RWPE2 (cell line): Measurements from ENCODE around the gene PTPRK.

ENCODE experiments used
- ATAC-seq: fragments of 200-7000 bp; cut with Tn5 transposase; 3 replicates; pipeline ENCODE4 v1.9.1; 2021; ENCODE audit warnings: low read depth
- DNase-seq: peaks from one replicate; pipeline ENCODE4 v3.0.0-alpha.2; 2020; ENCODE audit warnings: low spot score
- H3K27ac ChIP-seq: fragments of 450-650 bp; 2 replicates; pipeline ENCODE4 v1.5.1; 2017; ENCODE audit warnings: mild to moderate bottlenecking; ENCODE audit not compliant: poor library complexity, severe bottlenecking
- H3K27me3 ChIP-seq: fragments of 250-450 bp; sonication (Bioruptor Pico); 2 replicates; pipeline ENCODE4 v1.5.1; 2021; ENCODE audit warnings: mild to moderate bottlenecking, moderate library complexity; ENCODE audit not compliant: insufficient read depth, poor library complexity, severe bottlenecking
- H3K36me3 ChIP-seq: fragments of 250-450 bp; sonication (Bioruptor Pico); 2 replicates; pipeline ENCODE4 v1.5.1; 2020; ENCODE audit warnings: low read depth, mild to moderate bottlenecking, moderate library complexity
- H3K4me1 ChIP-seq: fragments of 250-450 bp; sonication (Bioruptor Pico); 2 replicates; pipeline ENCODE4 v1.5.1; 2021; ENCODE audit warnings: mild to moderate bottlenecking, moderate library complexity; ENCODE audit not compliant: insufficient read depth, poor library complexity, severe bottlenecking
- H3K4me3 ChIP-seq: fragments of 250-450 bp; sonication (Bioruptor Pico); 2 replicates; pipeline ENCODE4 v1.5.1; 2021; ENCODE audit warnings: mild to moderate bottlenecking, moderate library complexity; ENCODE audit not compliant: severe bottlenecking
- H3K9me3 ChIP-seq: fragments of 250-450 bp; sonication (Bioruptor Pico); 2 replicates; pipeline ENCODE4 v1.5.1; 2021; ENCODE audit warnings: mild to moderate bottlenecking, moderate library complexity; ENCODE audit not compliant: severe bottlenecking
- CTCF ChIP-seq: fragments of 450-650 bp; IDR thresholded peaks from one replicate; pipeline ENCODE4 v1.5.1; 2017; ENCODE audit warnings: mild to moderate bottlenecking, moderate library complexity; ENCODE audit not compliant: poor library complexity, severe bottlenecking

PTPRK gene

GRCh38 chr6:128515550-128516513, 4.6 kb downstream of the PTPRK start:
- Histone ChIP-seq H3K36me3 (peaks cover 5% of the 10 kb centered on the region; the same call in 1 of the 2 replicates), H3K4me3 (no peak overlapping the region), H3K27me3 (no peaks in the 10 kb centered on the region), H3K27ac (peak overlapping the region; percentile 83), H3K4me1 (peaks cover 66% of the 10 kb centered on the region), H3K9me3 (no peaks in the 10 kb centered on the region)
- no peak for TF ChIP-seq CTCF
- DNase-seq, result no peak
- ATAC-seq, result no peak

- Histone ChIP-seq H3K27ac (peak overlapping the region; percentile 96), H3K27me3 (no peaks in the 10 kb centered on the region), H3K4me3 (no peak overlapping the region), H3K36me3 (peaks cover 5% of the 10 kb centered on the region; the same call in 1 of the 2 replicates), H3K4me1 (peaks cover 85% of the 10 kb centered on the region), H3K9me3 (no peaks in the 10 kb centered on the region)
- TF ChIP-seq CTCF, result no peak
- DNase-seq (no peak), ATAC-seq (no peak)
These were observed 6.5 kb downstream of the PTPRK start for GRCh38 chr6:128513878-128514277.

GRCh38 chr6:128512296-128512695, 8.1 kb downstream of the PTPRK start:
- Histone ChIP-seq H3K4me3 (no peak overlapping the region), H3K27me3 (no peaks in the 10 kb centered on the region), H3K36me3 (peaks cover 5% of the 10 kb centered on the region; the same call in 1 of the 2 replicates), H3K27ac (peak overlapping the region; percentile 96), H3K4me1 (peaks cover 92% of the 10 kb centered on the region), H3K9me3 (no peaks in the 10 kb centered on the region)
- ATAC-seq (no peak), DNase-seq (no peak)
- TF ChIP-seq CTCF, result no peak

GRCh38 chr6:128511506-128511905, 8.9 kb downstream of the PTPRK start:
- DNase-seq, result no peak
- TF ChIP-seq CTCF, result no peak
- peak overlapping the region; percentile 96 for H3K27ac ChIP-seq
- no peaks in the 10 kb centered on the region for H3K9me3 ChIP-seq
- peaks cover 92% of the 10 kb centered on the region for H3K4me1 ChIP-seq
- H3K36me3 ChIP-seq, result 0 out of 2 replicates have a peak, but pooled peaks cover 4% of the 10 kb centered on the region
- no peak overlapping the region for H3K4me3 ChIP-seq
- ATAC-seq, result peak; percentile 60
- no peaks in the 10 kb centered on the region for H3K27me3 ChIP-seq

- DNase-seq, result no peak
- peak overlapping the region; percentile 96 for H3K27ac ChIP-seq
- no peak for TF ChIP-seq CTCF
These were observed 10.7 kb downstream of the PTPRK start for GRCh38 chr6:128509709-128510108.

More at GRCh38 chr6:128509709-128510108, 10.7 kb downstream of the PTPRK start:
- Histone ChIP-seq H3K4me3 (no peak overlapping the region), H3K36me3 (0 out of 2 replicates have a peak, but pooled peaks cover 4% of the 10 kb centered on the region), H3K4me1 (peaks cover 78% of the 10 kb centered on the region), H3K27me3 (no peaks in the 10 kb centered on the region), H3K9me3 (no peaks in the 10 kb centered on the region)
- ATAC-seq, result no peak
